SH-SY5Y (cell line): ENCODE data around the gene POLR1F.

Experiments used
- GATA2 ChIP-seq: IDR thresholded peaks from 2 replicates; pipeline ENCODE4 v1.6.1; 2011; ENCODE audit warnings: mild to moderate bottlenecking, low read depth, low read length
- GATA3 ChIP-seq: IDR thresholded peaks from 2 replicates; pipeline ENCODE4 v1.6.1; 2011; ENCODE audit warnings: low read depth, mild to moderate bottlenecking, low read length, moderate library complexity

- TF ChIP-seq GATA2 (no peak), GATA3 (no peak)
Observed at GRCh38 chr7:19752020-19752419, 43.2 kb upstream of the POLR1F start.
